GM23248 (cell line): ENCODE measurements around the gene ENOSF1.

Experiments
- EZH2 ChIP-seq: fragments of 200-600 bp; sonication (generic); IDR thresholded peaks from 2 replicates; pipeline ENCODE4 v1.6.1; 2018; ENCODE audit warnings: antibody characterized with exemption, mild to moderate bottlenecking; ENCODE audit not compliant: insufficient read depth, poor library complexity, severe bottlenecking
- EZH2phosphoT487 ChIP-seq: fragments of 200-600 bp; sonication (generic); IDR thresholded peaks from 2 replicates; pipeline ENCODE4 v1.6.1; 2018; ENCODE audit warnings: antibody characterized with exemption, moderate library complexity, mild to moderate bottlenecking, low read depth; ENCODE audit not compliant: insufficient read depth

DNA sequence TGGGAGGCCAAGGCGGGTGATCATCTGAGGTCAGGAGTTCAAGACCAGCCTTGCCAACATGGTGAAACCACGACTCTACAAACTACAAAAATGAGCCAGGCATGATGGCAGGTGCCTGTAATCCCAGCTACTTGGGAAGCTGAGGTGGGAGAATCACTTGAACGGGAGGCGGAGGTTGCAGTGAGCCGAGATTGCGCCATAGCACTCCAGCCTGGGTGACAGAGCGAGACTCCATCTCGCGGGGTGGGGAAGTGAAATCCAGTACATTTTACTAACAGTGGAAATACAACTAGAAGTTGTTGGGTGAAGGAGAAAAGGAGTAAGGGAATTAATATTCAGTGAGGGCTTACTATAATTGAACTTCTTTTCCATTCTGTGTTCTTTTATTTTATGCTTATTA, 13.2 kb upstream of the ENOSF1 start:
- no peak for TF ChIP-seq EZH2
- TF ChIP-seq EZH2phosphoT487 = no peak
